OCI-M2 (cell line): ENCODE measurements around the gene CFAP61.
"Not testable (repeated sequence)": the region's sequence is repeated elsewhere in the genome, so short reads cannot be mapped to it uniquely, and the experiment has no call there.

ENCODE experiments used
- DNase-seq: peaks from one replicate; lab custom pipeline; 2025; ENCODE audit not compliant: unreplicated experiment; lab: John Stamatoyannopoulos, UW

Gene CFAP61

GRCh38 chr20:20089939-20090338 is 37.6 kb downstream of the CFAP61 start:
- no peak for DNase-seq

GRCh38 chr20:20092827-20093226 is 40.5 kb downstream of the CFAP61 start:
- DNase-seq: no peak

- DNase-seq: no peak
Observed at GRCh38 chr20:20094410-20094809, 42.1 kb downstream of the CFAP61 start.

GRCh38 chr20:20095114-20095872 is 43.0 kb downstream of the CFAP61 start:
- no peak for DNase-seq

- no peak for DNase-seq
Observed at GRCh38 chr20:20096421-20096820, 44.1 kb downstream of the CFAP61 start.

GRCh38 chr20:20100881-20101280 is 48.5 kb downstream of the CFAP61 start:
- DNase-seq: no peak

GRCh38 chr20:20102163-20102562 is 49.8 kb downstream of the CFAP61 start:
- DNase-seq: no peak

GRCh38 chr20:20102716-20103258 is 50.5 kb downstream of the CFAP61 start:
- DNase-seq: no peak

GRCh38 chr20:20103486-20103885 is 51.2 kb downstream of the CFAP61 start:
- no peak for DNase-seq

GRCh38 chr20:20123187-20123586 is 70.9 kb downstream of the CFAP61 start:
- DNase-seq: not testable (repeated sequence)

GRCh38 chr20:20130399-20130798 is 78.1 kb downstream of the CFAP61 start:
- DNase-seq: no peak

- DNase-seq: no peak
Observed at GRCh38 chr20:20134941-20135575, 82.7 kb downstream of the CFAP61 start.

GRCh38 chr20:20136313-20136712 is 84.0 kb downstream of the CFAP61 start:
- DNase-seq: no peak

- DNase-seq: no peak
Observed at GRCh38 chr20:20137851-20138250, 85.5 kb downstream of the CFAP61 start.

GRCh38 chr20:20138301-20139064 is 86.2 kb downstream of the CFAP61 start:
- no peak for DNase-seq

GRCh38 chr20:20139403-20139802 is 87.1 kb downstream of the CFAP61 start:
- no peak for DNase-seq

- no peak for DNase-seq
Observed at GRCh38 chr20:20143165-20143564, 90.8 kb downstream of the CFAP61 start.

GRCh38 chr20:20143646-20144045 is 91.3 kb downstream of the CFAP61 start:
- no peak for DNase-seq

- DNase-seq: no peak
Observed at GRCh38 chr20:20148779-20149178, 96.4 kb downstream of the CFAP61 start.

- DNase-seq: no peak
Observed at GRCh38 chr20:20150241-20150640, 97.9 kb downstream of the CFAP61 start.

GRCh38 chr20:20160520-20160919 is 108.2 kb downstream of the CFAP61 start:
- DNase-seq: no peak

GRCh38 chr20:20161611-20162010 is 109.3 kb downstream of the CFAP61 start:
- DNase-seq: no peak
